Pancreas (tissue), 10 donors: Measurements from ENCODE around the gene CAV1. TPM values are rescaled to one million over a fixed set of nuclear protein-coding genes. Genes with fewer than 3 reads are reported as not detected.

Experiments used
- ATAC-seq, 4 donors: fragments of 200-7000 bp; cut with Tn5 transposase; one replicate each; pipeline versions ENCODE4 v1.8.0 to v1.9.1; 2020; ENCODE audit warnings: mild to moderate bottlenecking in 4 of 4, moderate library complexity in 4 of 4
- DNase-seq, 6 donors: peaks; one replicate each; pipeline ENCODE4 v3.0.0-alpha.2; 2020
- FAIRE-seq: peaks from 2 replicates; lab custom pipeline; 2012; peaks lifted over from hg19 to GRCh38; lab: Jason Lieb, UNC
- H3K27ac ChIP-seq, 4 donors: fragments of 200-600 bp; sonication (generic); 1 replicate in 3 of 4; 2 replicates in 1 of 4; pipeline versions ENCODE4 v1.5.0 to v1.8.0; 2020
- H3K27me3 ChIP-seq, 4 donors: fragments of 200-600 bp; one replicate each; pipeline ENCODE4 v1.8.0; 2021
- H3K36me3 ChIP-seq, 3 donors: fragments of 200-600 bp; sonication (generic) in 1 of 3; one replicate each; pipeline versions ENCODE4 v1.5.0 to v1.8.0; 2020 to 2021
- H3K4me1 ChIP-seq, 3 donors: fragments of 200-600 bp; one replicate each; pipeline ENCODE4 v1.8.0; 2021
- H3K4me3 ChIP-seq, 4 donors: fragments of 200-600 bp; sonication (generic) in 2 of 4; one replicate each; pipeline versions ENCODE4 v1.5.0 to v1.8.0; 2020 to 2021
- H3K9me3 ChIP-seq, 4 donors: fragments of 200-600 bp; one replicate each; pipeline ENCODE4 v1.8.0; 2021
- CTCF ChIP-seq, 4 donors: fragments of 200-600 bp; sonication (generic) in 3 of 4; IDR thresholded peaks; one replicate each; pipeline versions ENCODE4 v1.5.0 to v1.8.0; 2021; ENCODE audit warnings: antibody characterized with exemption in 4 of 4
- WGBS, 2 donors: extraction: QIAGEN DNeasy Blood & Tissue Kit; methylation state at CpG; one replicate each; pipeline ENCODE4 v1.1.7; 2013; 5-methylcytosine and 5-hydroxymethylcytosine counted together
- intact Hi-C, 3 donors: fragments of 100-400 bp; cut with DNase I; formaldehyde crosslinking; loops; one replicate each; pipeline versions ENCODE4 v1.11.1 to v1.14.2; 2022
- polyA plus RNA-seq, 2 donors: library from polyadenylated mRNA; stranded (reverse); fragments of 200-250 nt; gene quantifications; one replicate each; pipeline ENCODE4 v1.2.3, GENCODE V29; 2013
- total RNA-seq, 6 donors: library from RNA; stranded (reverse); fragmentation: NEBNext Ultra II Directional in 4 of 6; extraction: Animal tissue kit (Norgen Biotek cat#: 25700) in 4 of 6; gene quantifications; one replicate each; pipeline versions ENCODE4 v1.2.1 to v1.2.4, GENCODE V29; 2021 to 2023
- donor health status: healthy with polysubstance abuse.
- donor health status: DM: no; HTN: no; CAD: no; lungs with moderate emphysema.
- donor health status: DM: no; HTN: no; CAD: no.
- donor health status: control.
- donor health status: control.
- donor health status: Bipolar disorder and iron deficiency.
- donor health status: DM: yes; HTN: yes; CAD: no.
- donor health status: DM: no; HTN: no; CAD: no.
- donor health status: DM: no; HTN: no; CAD: no.
- donor health status: DM: yes; HTN: yes; CAD: no.

Gene CAV1
- total and polyA plus RNA-seq, 8 donors, result 4.6 to 19.5 (median 11.2) TPM

GRCh38 chr7:116528008-116528789, 3.4 kb downstream of the CAV1 start:
- ATAC-seq, result peak in 1 of 4 donors; percentile 11
- Histone ChIP-seq H3K9me3 (no peaks in the 10 kb centered on the region), H3K27me3 (no peaks in the 10 kb centered on the region), H3K36me3 (no peaks in the 10 kb centered on the region), H3K4me1 (no peaks in the 10 kb centered on the region), H3K4me3 (no peak overlapping the region), H3K27ac (no peak overlapping the region)
- FAIRE-seq, result no peak
- intact Hi-C loops, result no loop called here
- TF ChIP-seq CTCF (IDR thresholded peaks at IDR 0.05), result no peak
- 80 to 87% methylated on average over 3 of the region's 3 CpGs for WGBS, 2 donors
- peak in 2 of 6 donors; percentile 6 to 24 for DNase-seq

- H3K27me3 ChIP-seq, result no peaks in the 10 kb centered on the region
- no peaks in the 10 kb centered on the region for H3K36me3 ChIP-seq
- H3K27ac ChIP-seq, result no peak overlapping the region
- no peak for ATAC-seq
- H3K4me1 ChIP-seq, result no peaks in the 10 kb centered on the region
- H3K9me3 ChIP-seq, result no peaks in the 10 kb centered on the region
- no peak for TF ChIP-seq CTCF (IDR thresholded peaks at IDR 0.05)
- H3K4me3 ChIP-seq, result no peak overlapping the region
- DNase-seq, result no peak
- no peak for FAIRE-seq
- intact Hi-C loops, result no loop called here
- 54 to 56% methylated on average over 1 of the region's 1 CpG for WGBS, 2 donors
Observed at GRCh38 chr7:116529250-116529649, 4.4 kb downstream of the CAV1 start.

GRCh38 chr7:116530107-116530820, 5.4 kb downstream of the CAV1 start:
- WGBS, 2 donors, result 72 to 78% methylated on average over 3 of the region's 3 CpGs
- H3K4me1 ChIP-seq, result no peaks in the 10 kb centered on the region
- FAIRE-seq (no peak), DNase-seq (no peak), ATAC-seq (no peak)
- no peaks in the 10 kb centered on the region for H3K9me3 ChIP-seq
- intact Hi-C loops, result no loop called here
- no peaks in the 10 kb centered on the region for H3K27me3 ChIP-seq
- H3K4me3 ChIP-seq, result no peak overlapping the region
- no peak for TF ChIP-seq CTCF (IDR thresholded peaks at IDR 0.05)
- H3K27ac ChIP-seq, result no peak overlapping the region
- H3K36me3 ChIP-seq, result no peaks in the 10 kb centered on the region

GRCh38 chr7:116532102-116532688, 7.4 kb downstream of the CAV1 start:
- DNase-seq (no peak), FAIRE-seq (no peak), ATAC-seq (no peak)
- no peak overlapping the region for H3K27ac ChIP-seq
- H3K4me3 ChIP-seq, result no peak overlapping the region
- TF ChIP-seq CTCF (IDR thresholded peaks at IDR 0.05), result no peak
- no peaks in the 10 kb centered on the region for H3K36me3 ChIP-seq
- H3K27me3 ChIP-seq, result no peaks in the 10 kb centered on the region
- intact Hi-C loops, result no loop called here
- H3K9me3 ChIP-seq, result no peaks in the 10 kb centered on the region
- 90 to 91% methylated on average over 3 of the region's 3 CpGs for WGBS, 2 donors
- H3K4me1 ChIP-seq, result no peaks in the 10 kb centered on the region
